Measurements from ENCODE around the gene ASB7.

GRCh38 chr15:100596792-100597191 lies 5.6 kb upstream of the ASB7 start:
- TF ChIP-seq CTCF (IDR thresholded peaks at IDR 0.05) = no peak
- TF ChIP-seq POLR2A (IDR thresholded peaks at IDR 0.05) = no peak
